ENCODE results near the gene CYSLTR2. TPM values are rescaled to one million over a fixed set of nuclear protein-coding genes. Genes with fewer than 3 reads are reported as not detected.
"Not testable (repeated sequence)": the region's sequence is repeated elsewhere in the genome, so short reads cannot be mapped to it uniquely, and the experiment has no call there.

Gene CYSLTR2
- total RNA-seq, 1 donor from 2014 or later: 9.3 TPM

DNA sequence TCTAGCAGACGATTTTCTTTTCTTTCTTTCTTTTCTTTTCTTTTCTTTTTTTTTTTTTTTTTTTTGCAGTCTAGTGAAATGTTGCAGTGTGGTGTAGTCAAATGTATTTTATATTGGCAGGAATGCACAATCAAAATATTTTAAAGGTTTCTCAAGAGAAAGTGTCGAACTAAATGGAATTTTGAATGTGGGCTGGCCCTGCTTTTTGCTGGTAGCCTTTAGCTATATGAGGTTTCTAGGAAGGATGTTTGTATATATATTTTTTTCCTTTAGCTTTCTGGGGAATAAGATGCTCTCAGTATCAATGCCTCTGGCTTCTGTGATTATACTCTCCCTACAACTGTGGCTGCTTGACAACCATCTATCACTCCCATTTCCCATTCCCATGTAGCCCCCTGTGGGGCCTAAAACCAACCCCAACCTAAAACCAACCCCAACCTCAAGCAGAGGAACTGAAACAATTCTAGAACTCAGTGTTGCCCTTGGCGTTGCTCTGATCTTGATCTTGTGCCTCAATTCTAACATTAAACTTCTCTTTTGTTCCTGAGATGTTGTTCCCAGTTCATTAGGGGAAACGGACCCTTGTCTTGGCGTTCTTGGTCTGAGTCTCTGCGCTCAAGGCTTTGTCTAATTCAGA lies 27.1 kb downstream of the CYSLTR2 start:
- ATAC-seq (ENCODE audit: poor library complexity): no peak
- DNase-seq: no peak
- intact Hi-C loops (cut with DNase I): no loop called here

DNA sequence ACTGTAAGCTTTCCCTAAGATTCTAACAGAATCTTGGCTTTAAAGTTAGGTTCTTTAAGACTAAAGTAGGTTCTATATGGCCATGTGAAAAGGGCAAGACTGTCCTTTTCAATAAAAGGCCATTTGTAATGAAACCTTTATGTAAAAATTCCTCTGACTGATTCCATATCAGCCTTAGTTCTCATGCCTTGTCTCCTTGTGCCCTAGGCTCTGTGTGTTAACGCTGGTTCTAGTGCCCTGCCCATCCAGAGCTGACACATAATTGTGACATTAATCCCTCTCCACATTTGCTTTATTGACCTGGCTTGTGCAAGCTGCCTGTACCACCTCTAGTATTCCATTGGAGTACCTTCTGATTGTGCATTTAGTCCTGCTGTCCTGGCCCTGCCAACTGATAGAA lies 28.2 kb downstream of the CYSLTR2 start:
- no peak for ATAC-seq (ENCODE audit: poor library complexity)
- intact Hi-C loops (cut with DNase I): no loop called here
- no peak for DNase-seq

- intact Hi-C loops (cut with DNase I): no loop called here
- DNase-seq: no peak
- peak; percentile 42 for ATAC-seq (ENCODE audit: poor library complexity)
Observed at GRCh38 chr13:48682436-48682835, 28.7 kb downstream of the CYSLTR2 start.

GRCh38 chr13:48686636-48687210 lies 33.0 kb downstream of the CYSLTR2 start:
- intact Hi-C loops (cut with DNase I): no loop called here
- DNase-seq (no peak), ATAC-seq (ENCODE audit: poor library complexity) (no peak)

- ATAC-seq (ENCODE audit: poor library complexity) (no peak), DNase-seq (no peak)
- intact Hi-C loops (cut with DNase I): no loop called here
Observed at GRCh38 chr13:48687249-48687648, 33.5 kb downstream of the CYSLTR2 start.

DNA sequence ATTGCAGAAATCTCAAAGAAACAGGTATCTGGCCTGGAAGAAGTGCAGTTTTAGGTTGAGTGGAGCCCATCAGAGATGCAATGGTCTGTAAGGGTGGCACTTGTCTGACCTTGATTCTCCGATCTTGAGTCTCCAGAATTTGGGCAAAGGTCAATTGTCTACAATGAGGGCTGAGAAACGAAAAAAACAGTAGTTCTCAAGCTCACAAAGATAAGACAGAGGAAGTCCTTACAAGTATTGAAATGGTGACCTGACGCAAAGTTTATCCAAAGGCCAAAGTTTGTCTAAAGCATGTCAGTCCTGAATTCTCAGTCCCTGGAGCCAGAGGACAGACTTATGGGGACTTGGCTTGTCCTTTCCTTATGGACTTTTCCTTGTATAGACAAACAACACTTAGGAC lies 40.3 kb downstream of the CYSLTR2 start:
- DNase-seq (no peak), ATAC-seq (ENCODE audit: poor library complexity) (no peak)
- intact Hi-C loops (cut with DNase I): no loop called here

GRCh38 chr13:48695776-48696175 lies 42.0 kb downstream of the CYSLTR2 start:
- no peak for DNase-seq
- intact Hi-C loops (cut with DNase I): no loop called here
- ATAC-seq (ENCODE audit: poor library complexity): no peak

DNA sequence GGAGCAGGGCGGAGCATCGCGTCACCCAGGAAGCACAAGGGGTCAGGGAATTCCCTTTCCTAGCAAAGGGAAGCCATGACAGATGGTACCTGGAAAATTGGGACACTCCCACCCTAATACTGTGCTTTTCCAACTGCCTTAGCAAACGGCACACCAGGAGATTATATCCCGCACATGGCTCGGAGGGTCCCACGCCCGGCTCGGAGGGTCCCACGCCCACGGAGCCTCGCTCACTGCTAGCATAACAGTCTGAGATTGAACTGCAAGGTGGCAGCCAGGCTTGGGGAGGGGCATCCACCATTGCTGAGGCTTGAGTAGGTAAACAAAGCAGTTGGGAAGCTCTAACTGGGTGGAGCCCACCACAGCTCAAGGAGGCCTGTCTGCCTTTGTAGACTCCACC lies 42.9 kb downstream of the CYSLTR2 start:
- intact Hi-C loops (cut with DNase I); ATAC-seq (ENCODE audit: poor library complexity); DNase-seq: not testable (repeated sequence)

- ATAC-seq (ENCODE audit: poor library complexity) (no peak), DNase-seq (no peak)
- intact Hi-C loops (cut with DNase I): no loop called here
Observed at GRCh38 chr13:48707405-48707804, 53.7 kb downstream of the CYSLTR2 start.

DNA sequence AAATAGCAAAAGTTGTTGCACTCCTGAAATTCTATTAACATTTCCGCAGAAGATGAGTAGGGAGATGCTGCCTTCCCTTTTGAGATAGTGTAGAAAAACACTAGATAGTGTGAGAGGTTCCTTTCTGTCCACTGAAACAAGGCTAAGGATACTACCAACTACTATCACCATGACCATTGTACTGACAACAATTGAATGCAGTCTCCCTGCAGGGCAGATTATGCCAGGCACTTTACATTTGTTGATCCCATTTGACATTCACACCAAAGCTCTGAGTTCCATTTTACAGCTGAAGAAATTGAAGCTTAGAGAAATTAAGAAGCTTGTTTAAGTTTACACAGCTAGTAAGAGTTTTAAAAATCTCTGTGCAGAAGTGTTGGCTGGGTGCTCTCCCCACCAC lies 55.0 kb downstream of the CYSLTR2 start:
- no peak for ATAC-seq (ENCODE audit: poor library complexity)
- no peak for DNase-seq
- intact Hi-C loops (cut with DNase I): no loop called here

- ATAC-seq (ENCODE audit: poor library complexity): no peak
- intact Hi-C loops (cut with DNase I): no loop called here
- DNase-seq: no peak
Observed at GRCh38 chr13:48709213-48709612, 55.5 kb downstream of the CYSLTR2 start.

GRCh38 chr13:48710160-48710559 lies 56.4 kb downstream of the CYSLTR2 start:
- intact Hi-C loops (cut with DNase I): no loop called here

DNA sequence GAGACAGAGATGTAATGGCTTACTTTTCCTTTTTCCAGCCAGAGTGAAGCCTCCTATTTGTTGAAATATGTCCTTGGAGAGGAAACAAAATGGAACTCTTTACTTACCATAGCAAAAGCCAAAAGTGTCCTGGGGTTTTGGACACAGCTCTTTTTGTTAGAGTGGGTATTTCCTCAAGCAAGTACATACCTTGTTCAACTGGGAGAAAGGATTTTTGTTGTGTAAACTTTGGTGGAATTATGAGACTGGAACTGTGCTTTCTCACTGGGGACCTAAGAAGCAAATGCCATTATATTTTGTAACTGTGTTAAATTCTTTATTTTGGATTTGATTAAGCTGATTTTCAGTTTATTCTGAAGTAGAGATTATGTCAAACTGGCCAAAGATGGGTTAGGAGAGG lies 58.4 kb downstream of the CYSLTR2 start:
- intact Hi-C loops (cut with DNase I): no loop called here
- ATAC-seq (ENCODE audit: poor library complexity) (peak; percentile 25), DNase-seq (no peak)

More at GRCh38 chr13:48710160-48710559, 56.4 kb downstream of the CYSLTR2 start:
- no peak for DNase-seq
- no peak for ATAC-seq (ENCODE audit: poor library complexity)

- no peak for DNase-seq
- ATAC-seq (ENCODE audit: poor library complexity): no peak
- intact Hi-C loops (cut with DNase I): no loop called here
Observed at GRCh38 chr13:48715977-48716376, 62.2 kb downstream of the CYSLTR2 start.

GRCh38 chr13:48720621-48721020 lies 66.9 kb downstream of the CYSLTR2 start:
- DNase-seq (no peak), ATAC-seq (ENCODE audit: poor library complexity) (no peak)
- intact Hi-C loops (cut with DNase I): no loop called here

GRCh38 chr13:48723168-48723567 lies 69.4 kb downstream of the CYSLTR2 start:
- intact Hi-C loops (cut with DNase I): no loop called here
- peak; percentile 40 for ATAC-seq (ENCODE audit: poor library complexity)
- DNase-seq: no peak

- ATAC-seq (ENCODE audit: poor library complexity) (no peak), DNase-seq (no peak)
- intact Hi-C loops (cut with DNase I): no loop called here
Observed at GRCh38 chr13:48725271-48725670, 71.5 kb downstream of the CYSLTR2 start.

GRCh38 chr13:48726711-48727110 lies 73.0 kb downstream of the CYSLTR2 start:
- no peak for DNase-seq
- intact Hi-C loops (cut with DNase I): no loop called here
- peak; percentile 89 for ATAC-seq (ENCODE audit: poor library complexity)

GRCh38 chr13:48727241-48728011 lies 73.7 kb downstream of the CYSLTR2 start:
- ATAC-seq (ENCODE audit: poor library complexity) (peak; percentile 74), DNase-seq (peak; percentile 58)
- intact Hi-C loops (cut with DNase I): no loop called here

DNA sequence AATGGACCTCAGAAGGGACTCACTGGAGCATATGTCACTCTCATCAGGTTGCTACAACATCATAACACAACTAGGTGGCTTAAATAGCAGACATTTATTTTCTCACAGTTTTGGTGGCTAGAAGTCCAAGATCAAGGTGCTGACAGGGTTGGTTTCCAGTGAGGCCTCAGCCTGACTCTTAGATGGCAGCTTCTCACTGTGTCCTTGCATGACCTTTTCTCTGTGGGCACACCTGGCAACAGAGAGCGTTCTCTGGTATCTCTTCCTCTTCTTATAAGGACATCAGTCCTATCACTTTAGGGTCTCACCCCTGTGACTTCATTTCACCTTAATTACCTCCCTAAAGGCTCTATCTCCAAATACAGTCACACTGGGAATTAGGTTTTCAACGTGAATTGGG lies 74.5 kb downstream of the CYSLTR2 start:
- DNase-seq: no peak
- ATAC-seq (ENCODE audit: poor library complexity): no peak
- intact Hi-C loops (cut with DNase I): no loop called here

Data from Right ventricle myocardium superior (tissue), 1 donor.